H1 (cell line): ENCODE measurements around the gene QSOX1. TPM values are rescaled to one million over a fixed set of nuclear protein-coding genes. Genes with fewer than 3 reads are reported as not detected.

ENCODE experiments used
- CTCF ChIA-PET: fragments of 300-600 bp; sonication (Branson Sonifier 250); formaldehyde crosslinking; loops from one replicate; lab custom pipeline; 2021; ENCODE audit not compliant: partially characterized antibody; lab: Charles Lee
- POLR2A ChIA-PET: fragments of 300-600 bp; sonication (Branson Sonifier 250); formaldehyde crosslinking; loops from one replicate; lab custom pipeline; 2021; ENCODE audit warnings: inconsistent platforms; ENCODE audit not compliant: partially characterized antibody; lab: Charles Lee
- DNase-seq, 2 experiments: peaks; one replicate each; pipeline versions ENCODE4 v3.0.0 to v3.0.0-alpha.2; 2010 to 2022; ENCODE audit warnings: low spot score in 2 of 2, low read depth in 1 of 2, mixed read lengths in 1 of 2
- FAIRE-seq: peaks from 2 replicates; lab custom pipeline; 2011; peaks lifted over from hg19 to GRCh38; lab: Jason Lieb, UNC
- H2AFZ ChIP-seq: 2 replicates; pipeline ENCODE4 v1.8.1; 2012; ENCODE audit warnings: low read length, inconsistent platforms
- H2AK5ac ChIP-seq: 2 replicates; pipeline ENCODE4 v1.6.1; 2013; ENCODE audit warnings: low read depth, low read length
- H2BK120ac ChIP-seq: replicated peaks from 2 replicates; pipeline ENCODE3; 2013; ENCODE audit warnings: low read depth, low read length, inconsistent platforms
- H2BK12ac ChIP-seq: 2 replicates; pipeline ENCODE4 v1.6.1; 2013; ENCODE audit warnings: low read depth, low read length
- H2BK15ac ChIP-seq: 2 replicates; pipeline ENCODE4 v1.6.1; 2013; ENCODE audit warnings: low read length
- H2BK20ac ChIP-seq: 2 replicates; pipeline ENCODE4 v1.6.1; 2013; ENCODE audit warnings: low read length
- H2BK5ac ChIP-seq: 2 replicates; pipeline ENCODE4 v1.6.1; 2013; ENCODE audit warnings: low read depth, low read length
- H3K14ac ChIP-seq: 2 replicates; pipeline ENCODE4 v1.6.1; 2013; ENCODE audit warnings: inconsistent platforms; ENCODE audit not compliant: insufficient read length
- H3K18ac ChIP-seq: 2 replicates; pipeline ENCODE4 v1.6.1; 2013; ENCODE audit warnings: low read length; ENCODE audit errors: extremely low read depth
- H3K23ac ChIP-seq: 2 replicates; pipeline ENCODE4 v1.6.1; 2013; ENCODE audit warnings: inconsistent platforms; ENCODE audit not compliant: insufficient read length
- H3K23me2 ChIP-seq: 2 replicates; pipeline ENCODE4 v1.6.1; 2013; ENCODE audit warnings: low read depth, low read length
- H3K27ac ChIP-seq: 2 replicates; pipeline ENCODE4 v1.6.1; 2011; ENCODE audit warnings: low read depth, low read length, inconsistent platforms
- H3K27me3 ChIP-seq, 4 experiments: replicated peaks in 1 of 4; 1 replicate in 1 of 4; 2 replicates in 3 of 4; pipeline versions ENCODE4 v1.6.1 to v1.8.1; 2011 to 2013; ENCODE audit warnings: low read length in 3 of 4, mild to moderate bottlenecking in 3 of 4, inconsistent platforms in 2 of 4, mixed read lengths in 2 of 4, moderate library complexity in 1 of 4; ENCODE audit not compliant: control insufficient read depth in 3 of 4, insufficient read depth in 3 of 4; ENCODE audit errors: extremely low read depth in 1 of 4
- H3K36me3 ChIP-seq, 4 experiments: 2 replicates each; pipeline versions ENCODE4 v1.6.1 to v1.8.1; 2011 to 2013; ENCODE audit warnings: mild to moderate bottlenecking in 4 of 4, low read length in 3 of 4, moderate library complexity in 2 of 4, control low read depth in 1 of 4, inconsistent platforms in 1 of 4; ENCODE audit not compliant: insufficient read depth in 4 of 4, control insufficient read depth in 2 of 4
- H3K4ac ChIP-seq: replicated peaks from 2 replicates; pipeline ENCODE3; 2013; ENCODE audit warnings: low read length, low read depth, mixed read lengths, inconsistent platforms; ENCODE audit not compliant: insufficient read length
- H3K4me1 ChIP-seq, 4 experiments: replicated peaks in 1 of 4; 1 replicate in 1 of 4; 2 replicates in 3 of 4; pipeline versions ENCODE4 v1.6.1 to v1.8.1; 2011 to 2013; ENCODE audit warnings: low read length in 3 of 4, inconsistent platforms in 2 of 4, mixed read lengths in 1 of 4; ENCODE audit not compliant: insufficient read depth in 4 of 4, control insufficient read depth in 3 of 4
- H3K4me2 ChIP-seq, 2 experiments: 2 replicates each; pipeline versions ENCODE4 v1.6.1 to v1.8.1; 2011 to 2013; ENCODE audit warnings: low read depth in 2 of 2, low read length in 2 of 2, control low read depth in 1 of 2, inconsistent platforms in 1 of 2, mild to moderate bottlenecking in 1 of 2; ENCODE audit not compliant: insufficient read depth in 1 of 2
- H3K4me3 ChIP-seq, 4 experiments: fragments of 200-600, 300-600 bp in 1 of 4; sonication (generic), shearing (Covaris generic), sonication (Bioruptor Twin) in 1 of 4; 2 replicates each; pipeline versions ENCODE4 v1.5.1 to v1.8.1; 2011 to 2016; ENCODE audit warnings: low read length in 4 of 4, low read depth in 3 of 4, control low read depth in 2 of 4, inconsistent platforms in 2 of 4, mild to moderate bottlenecking in 2 of 4, mixed read lengths in 1 of 4, moderate library complexity in 1 of 4; ENCODE audit not compliant: insufficient read depth in 2 of 4; ENCODE audit errors: extremely low read depth in 1 of 4
- H3K56ac ChIP-seq: replicated peaks from 2 replicates; pipeline ENCODE3; 2013; ENCODE audit warnings: low read depth, mild to moderate bottlenecking, mixed read lengths, low read length, inconsistent platforms; ENCODE audit not compliant: insufficient read length
- H3K79me1 ChIP-seq: 2 replicates; pipeline ENCODE4 v1.6.1; 2013; ENCODE audit warnings: low read depth, low read length, control low read depth
- H3K79me2 ChIP-seq, 2 experiments: 2 replicates each; pipeline versions ENCODE4 v1.6.1 to v1.8.1; 2012 to 2013; ENCODE audit warnings: low read length in 2 of 2, mild to moderate bottlenecking in 2 of 2, inconsistent platforms in 1 of 2; ENCODE audit not compliant: insufficient read depth in 2 of 2, control insufficient read depth in 1 of 2
- H3K9ac ChIP-seq, 4 experiments: replicated peaks in 1 of 4; 1 replicate in 1 of 4; 2 replicates in 3 of 4; pipeline versions ENCODE4 v1.6.1 to v1.8.1; 2011 to 2013; ENCODE audit warnings: low read depth in 3 of 4, low read length in 3 of 4, control low read depth in 2 of 4, mild to moderate bottlenecking in 2 of 4, moderate library complexity in 2 of 4, inconsistent platforms in 1 of 4; ENCODE audit errors: extremely low read depth in 1 of 4
- H3K9me3 ChIP-seq, 2 experiments: 2 replicates each; pipeline versions ENCODE4 v1.6.1 to v1.8.1; 2012 to 2013; ENCODE audit warnings: mild to moderate bottlenecking in 2 of 2, moderate library complexity in 2 of 2, control low read depth in 1 of 2, inconsistent platforms in 1 of 2, low read depth in 1 of 2, low read length in 1 of 2, mixed read lengths in 1 of 2; ENCODE audit not compliant: insufficient read depth in 2 of 2
- H4K20me1 ChIP-seq, 2 experiments: replicated peaks in 1 of 2; 2 replicates each; pipeline versions ENCODE3 to v1.8.1; 2011 to 2013; ENCODE audit warnings: inconsistent platforms in 2 of 2, low read length in 2 of 2, mild to moderate bottlenecking in 1 of 2; ENCODE audit not compliant: insufficient read depth in 2 of 2, control insufficient read depth in 1 of 2
- H4K5ac ChIP-seq: 2 replicates; pipeline ENCODE4 v1.6.1; 2013; ENCODE audit warnings: low read length, low read depth, mixed read lengths, inconsistent platforms; ENCODE audit not compliant: insufficient read length
- H4K8ac ChIP-seq: 2 replicates; pipeline ENCODE4 v1.8.0; 2013; ENCODE audit warnings: mild to moderate bottlenecking, moderate library complexity, low read length, inconsistent platforms; ENCODE audit not compliant: insufficient read depth; ENCODE audit errors: extremely low read depth
- H4K91ac ChIP-seq: replicated peaks from 2 replicates; pipeline ENCODE3; 2013; ENCODE audit warnings: low read length, mixed read lengths, inconsistent platforms; ENCODE audit not compliant: insufficient read length
- BACH1 ChIP-seq: IDR thresholded peaks from 2 replicates; pipeline ENCODE4 v1.6.1; 2012; ENCODE audit warnings: low read length, improper control_type of control experiment
- FOSL1 ChIP-seq: IDR thresholded peaks from 2 replicates; pipeline ENCODE4 v1.6.1; 2011; ENCODE audit warnings: mild to moderate bottlenecking, low read depth, low read length, moderate library complexity; ENCODE audit not compliant: insufficient read depth
- HDAC2 ChIP-seq, 2 experiments: fragments of 300-600 bp in 1 of 2; sonication (generic) in 1 of 2; IDR thresholded peaks; 2 replicates each; pipeline ENCODE4 v1.6.1; 2011 to 2012; ENCODE audit warnings: low read depth in 2 of 2, low read length in 2 of 2, mild to moderate bottlenecking in 2 of 2, moderate library complexity in 2 of 2, borderline replicate concordance in 1 of 2, inconsistent platforms in 1 of 2
- KDM1A ChIP-seq: fragments of 200-600, 300-600 bp; sonication (generic); IDR thresholded peaks from 2 replicates; pipeline ENCODE4 v1.7.1; 2016; ENCODE audit warnings: mild to moderate bottlenecking, low read length, borderline replicate concordance
- MAFK ChIP-seq: IDR thresholded peaks from 2 replicates; pipeline ENCODE4 v1.6.1; 2012; ENCODE audit warnings: low read depth, mild to moderate bottlenecking, improper control_type of control experiment, low read length
- POLR2AphosphoS5 ChIP-seq: IDR thresholded peaks from 2 replicates; pipeline ENCODE4 v1.6.1; 2011; ENCODE audit warnings: low read depth, low read length
- RAD21 ChIP-seq, 2 experiments: IDR thresholded peaks in 1 of 2; conservative IDR thresholded peaks in 1 of 2; 2 replicates each; pipeline ENCODE4 v1.6.1; 2011; ENCODE audit warnings: low read depth in 2 of 2, low read length in 2 of 2, improper control_type of control experiment in 1 of 2, inconsistent platforms in 1 of 2, mild to moderate bottlenecking in 1 of 2, moderate library complexity in 1 of 2
- SP1 ChIP-seq: IDR thresholded peaks from 2 replicates; pipeline ENCODE4 v1.6.1; 2011; ENCODE audit warnings: low read depth, low read length
- WGBS, 2 experiments: shearing (Covaris generic) in 1 of 2; methylation state at CpG; one replicate each; pipeline versions ENCODE4 v1.1.6 to v1.1.7; 2013 to 2015; ENCODE audit warnings: low lambda C conversion rate in 2 of 2, mixed read lengths in 2 of 2, inconsistent platforms in 1 of 2, low coverage in 1 of 2, missing lambda C conversion rate in 1 of 2; ENCODE audit not compliant: insufficient replicate concordance in 2 of 2, insufficient coverage in 1 of 2, insufficient read length in 1 of 2; ENCODE audit errors: extremely low coverage in 1 of 2, missing lambda C conversion rate in 1 of 2; 5-methylcytosine and 5-hydroxymethylcytosine counted together
- polyA plus RNA-seq, 7 experiments: library from polyadenylated mRNA; depleted of rRNA in 3 of 7; stranded (reverse) in 5 of 7; unstranded in 2 of 7; fragments of >200 nt in 5 of 7; fragments of 200-250 nt in 2 of 7; gene quantifications; 1 replicate in 5 of 7; 2 replicates in 1 of 7; 4 replicates in 1 of 7; pipeline versions ENCODE4 v1.2.1 to v1.2.3, GENCODE V29; 2011 to 2013; ENCODE audit warnings: missing spikeins in 2 of 7, mixed read lengths in 2 of 7
- total RNA-seq: library from RNA; stranded (reverse); fragmentation: NEBNext Ultra II Directional; extraction: Animal tissue kit (Norgen Biotek cat#: 25700); gene quantifications from 2 replicates; pipeline ENCODE4 v1.2.1, GENCODE V29; 2021
- TF ChIP-seq, protein P1 (sequence below), 3 experiments: IDR thresholded peaks; 1 replicate in 2 of 3; 2 replicates in 1 of 3; pipeline versions ENCODE4 v1.5.1 to v1.6.1; 2011; ENCODE audit warnings: low read length in 3 of 3, mild to moderate bottlenecking in 3 of 3, inconsistent platforms in 2 of 3, low read depth in 1 of 3, moderate library complexity in 1 of 3; ENCODE audit not compliant: insufficient read depth in 1 of 3; ENCODE audit errors: control extremely low read depth in 1 of 3

Gene QSOX1
- total and polyA plus RNA-seq, 2 of the 8 experiments (the other 6 are each of a cell fraction or from before 2014, with no cell fraction given): 97.7 to 123 TPM

DNA sequence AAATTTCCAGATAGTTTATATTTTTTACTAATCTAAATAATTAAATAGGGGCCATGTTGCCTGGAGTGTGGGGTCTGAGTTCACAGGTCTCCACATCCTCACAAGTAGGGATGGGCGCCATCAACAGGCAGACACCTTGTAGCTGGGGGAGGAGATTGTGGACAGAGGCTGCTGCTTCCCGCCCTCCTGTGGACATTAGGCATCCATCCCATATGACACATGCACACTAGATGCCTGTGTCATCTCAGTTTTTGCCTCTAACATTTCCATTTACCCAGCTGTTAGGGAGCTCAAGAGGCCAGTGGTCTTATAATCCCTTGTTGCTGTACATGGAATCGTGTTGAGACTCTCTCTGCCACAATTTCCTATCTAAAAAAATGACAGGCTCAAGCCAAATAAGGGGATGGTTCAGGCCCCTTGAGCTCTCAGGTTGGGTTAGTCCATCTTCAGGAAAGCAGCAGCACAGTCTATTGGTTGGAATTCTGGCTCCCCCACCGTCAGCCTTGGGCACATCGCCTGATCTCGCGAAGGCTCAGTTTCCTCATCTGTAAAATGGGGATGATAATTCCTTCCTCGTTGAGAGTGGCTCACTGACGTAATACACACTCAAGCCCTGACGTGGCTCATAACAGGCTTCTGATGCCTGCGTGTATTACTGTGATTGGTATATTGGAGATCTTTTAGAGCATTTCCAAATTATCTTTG is 89.0 kb downstream of the QSOX1 start:
- Histone ChIP-seq H2BK12ac (no peak overlapping the region), H4K20me1 (no peaks in the 10 kb centered on the region), H3K4me1 (peaks cover 15 to 40% (median 32%) of the 10 kb centered on the region in 4 experiments), H2BK20ac (no peak overlapping the region), H2AK5ac (no peak overlapping the region), H4K91ac (no peak overlapping the region), H3K9me3 (no peaks in the 10 kb centered on the region), H3K23me2 (no peaks in the 10 kb centered on the region), H3K4me3 (no peak overlapping the region), H4K8ac (no peak overlapping the region), H3K4me2 (no peak overlapping the region), H3K36me3 (no peaks in the 10 kb centered on the region), H2BK15ac (peak overlapping the region; percentile 73; the same call in 1 of the 2 replicates), H3K56ac (no peak overlapping the region), H3K79me1 (no peaks in the 10 kb centered on the region), H3K27ac (no peak overlapping the region), H3K79me2 (no peaks in the 10 kb centered on the region; a peak in 1 of 4 replicates), H3K23ac (no peak overlapping the region), H2BK120ac (peak overlapping the region; percentile 24), H4K5ac (no peak overlapping the region), H2AFZ (no peak overlapping the region), H3K14ac (no peak overlapping the region), H3K9ac (no peak overlapping the region), H3K18ac (no peak overlapping the region), H3K4ac (peak overlapping the region; percentile 45), H2BK5ac (no peak overlapping the region), H3K27me3 (no peaks in the 10 kb centered on the region)
- POLR2A ChIA-PET: interaction anchor here (1.0 to 4.3 kb wide), 3 partner anchors 9 to 27 kb away, joined by 3 to 29 read pairs (median 13); partner anchors contain the start of gene LHX4
- CTCF ChIA-PET: interaction anchor here (0.6 to 5.3 kb wide), 16 partner anchors 10 to 173 kb away, joined by 3 to 33 read pairs (median 3); no protein-coding TSS in a partner anchor
- TF ChIP-seq HDAC2 (IDR thresholded peaks at IDR 0.05; ENCODE audit: borderline replicate concordance in 1 of 2, low read depth in 2 of 2, low read length in 2 of 2) (peak in 1 of 2 experiments; percentile 59; a peak in 1 of 4 replicates), SP1 (no peak), FOSL1 (no peak), KDM1A (peak; percentile 90), RAD21 (IDR thresholded peaks at IDR 0.05 in 1 of 2, conservative IDR thresholded peaks at IDR 0.05 in 1 of 2; ENCODE audit: low read depth in 2 of 2, low read length in 2 of 2) (peak in 1 of 2 experiments; percentile 14; a peak in 2 of 4 replicates), POLR2AphosphoS5 (no peak), MAFK (no peak), BACH1 (no peak)
- TF ChIP-seq, protein P1, sequence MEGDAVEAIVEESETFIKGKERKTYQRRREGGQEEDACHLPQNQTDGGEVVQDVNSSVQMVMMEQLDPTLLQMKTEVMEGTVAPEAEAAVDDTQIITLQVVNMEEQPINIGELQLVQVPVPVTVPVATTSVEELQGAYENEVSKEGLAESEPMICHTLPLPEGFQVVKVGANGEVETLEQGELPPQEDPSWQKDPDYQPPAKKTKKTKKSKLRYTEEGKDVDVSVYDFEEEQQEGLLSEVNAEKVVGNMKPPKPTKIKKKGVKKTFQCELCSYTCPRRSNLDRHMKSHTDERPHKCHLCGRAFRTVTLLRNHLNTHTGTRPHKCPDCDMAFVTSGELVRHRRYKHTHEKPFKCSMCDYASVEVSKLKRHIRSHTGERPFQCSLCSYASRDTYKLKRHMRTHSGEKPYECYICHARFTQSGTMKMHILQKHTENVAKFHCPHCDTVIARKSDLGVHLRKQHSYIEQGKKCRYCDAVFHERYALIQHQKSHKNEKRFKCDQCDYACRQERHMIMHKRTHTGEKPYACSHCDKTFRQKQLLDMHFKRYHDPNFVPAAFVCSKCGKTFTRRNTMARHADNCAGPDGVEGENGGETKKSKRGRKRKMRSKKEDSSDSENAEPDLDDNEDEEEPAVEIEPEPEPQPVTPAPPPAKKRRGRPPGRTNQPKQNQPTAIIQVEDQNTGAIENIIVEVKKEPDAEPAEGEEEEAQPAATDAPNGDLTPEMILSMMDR (IDR thresholded peaks at IDR 0.05; ENCODE audit: control extremely low read depth in 1 of 3, insufficient read depth in 1 of 3, low read depth in 1 of 3, low read length in 3 of 3): peak; percentile 18 to 29 (median 19); a peak in 3 of 4 replicates
- WGBS, 2 experiments: 78% methylated on average over 11 of the region's 11 CpGs; no CpG with 5 or more reads in 1 of the 2 experiments
- DNase-seq (no peak), FAIRE-seq (no peak)
